Renal cortical epithelial cell (primary cell): ENCODE results near the gene CENPVL1. TPM values are rescaled to one million over a fixed set of nuclear protein-coding genes. Genes with fewer than 3 reads are reported as not detected.

ENCODE experiments used
- total RNA-seq: library from RNA; depleted of rRNA; stranded (reverse); fragments of >200 nt; gene quantifications from 2 replicates; pipeline ENCODE4 v1.2.3, GENCODE V29; 2014

CENPVL1 gene
- total RNA-seq, 1 donor from 2014 or later = not detected

Other genes with a start within 250 kb of the CENPVL1 start
- 1.7 and 3.3 TPM in 2 replicates for gene NUDT11, start 213.9 kb upstream of the CENPVL1 start, total RNA-seq
- 0.10 TPM in 1 of 2 replicates, not detected in the other for gene CENPVL3, start 91.6 kb upstream of the CENPVL1 start, total RNA-seq
- not detected in 2 replicates for gene CENPVL2, start 27.7 kb upstream of the CENPVL1 start, total RNA-seq
- 4.3 and 15.5 TPM in 2 replicates for gene GSPT2, start 32.9 kb downstream of the CENPVL1 start, total RNA-seq
- gene MAGED1, start 183.1 kb downstream of the CENPVL1 start, total RNA-seq = 61.8 and 148 TPM in 2 replicates